Stomach (tissue), 4 donors: ENCODE data around the gene ZNF775.

Experiments used
- POLR2A ChIP-seq, 4 donors: fragments of 450-650 bp; IDR thresholded peaks; one replicate each; pipeline ENCODE4 v1.6.1; 2016; ENCODE audit warnings: antibody characterized with exemption in 4 of 4, control low read depth in 2 of 4, mild to moderate bottlenecking in 1 of 4, moderate library complexity in 1 of 4
- POLR2AphosphoS5 ChIP-seq, 3 donors: sonication (generic); formaldehyde crosslinking; IDR thresholded peaks; one replicate each; pipeline ENCODE4 v1.6.1; 2016; ENCODE audit warnings: antibody characterized with exemption in 3 of 3
- TF ChIP-seq, protein P1 (sequence below), 7 experiments: fragments of 450-650 bp in 4 of 7; fragments of 200-600 bp in 3 of 7; sonication (generic) in 3 of 7; IDR thresholded peaks; one replicate each; pipeline ENCODE4 v1.5.1; 2016 to 2019; ENCODE audit warnings: antibody characterized with exemption in 7 of 7, control low read depth in 2 of 7, mild to moderate bottlenecking in 1 of 7

DNA sequence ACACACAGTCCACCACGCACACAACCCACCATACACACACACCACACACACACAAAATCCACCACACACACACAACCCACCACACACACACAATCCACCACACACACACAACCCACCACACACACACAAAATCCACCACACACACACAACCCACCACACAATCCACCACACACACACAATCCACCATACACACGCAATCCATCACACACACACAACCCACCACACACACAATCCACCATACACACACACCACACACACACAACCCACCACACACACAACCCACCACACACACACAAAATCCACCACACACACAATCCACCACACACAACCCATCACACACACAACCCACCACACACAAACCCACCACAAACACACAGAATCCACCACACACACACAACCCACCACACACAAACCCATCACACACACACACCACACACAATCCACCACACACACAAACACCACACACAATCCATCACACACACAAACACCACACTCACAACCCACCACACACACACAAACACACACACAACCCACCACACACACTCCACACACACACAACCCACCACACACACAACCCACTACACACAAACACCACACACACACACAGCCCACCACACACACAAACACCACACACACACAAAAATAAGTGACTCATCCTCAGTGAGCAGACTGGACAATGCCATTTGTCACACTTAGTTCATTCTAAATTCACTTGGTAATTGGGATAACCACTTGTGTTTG is 19.3 kb upstream of the ZNF775 start:
- TF ChIP-seq POLR2AphosphoS5 (IDR thresholded peaks at IDR 0.05) (no peak), POLR2A (IDR thresholded peaks at IDR 0.05) (no peak)
- TF ChIP-seq, protein P1, sequence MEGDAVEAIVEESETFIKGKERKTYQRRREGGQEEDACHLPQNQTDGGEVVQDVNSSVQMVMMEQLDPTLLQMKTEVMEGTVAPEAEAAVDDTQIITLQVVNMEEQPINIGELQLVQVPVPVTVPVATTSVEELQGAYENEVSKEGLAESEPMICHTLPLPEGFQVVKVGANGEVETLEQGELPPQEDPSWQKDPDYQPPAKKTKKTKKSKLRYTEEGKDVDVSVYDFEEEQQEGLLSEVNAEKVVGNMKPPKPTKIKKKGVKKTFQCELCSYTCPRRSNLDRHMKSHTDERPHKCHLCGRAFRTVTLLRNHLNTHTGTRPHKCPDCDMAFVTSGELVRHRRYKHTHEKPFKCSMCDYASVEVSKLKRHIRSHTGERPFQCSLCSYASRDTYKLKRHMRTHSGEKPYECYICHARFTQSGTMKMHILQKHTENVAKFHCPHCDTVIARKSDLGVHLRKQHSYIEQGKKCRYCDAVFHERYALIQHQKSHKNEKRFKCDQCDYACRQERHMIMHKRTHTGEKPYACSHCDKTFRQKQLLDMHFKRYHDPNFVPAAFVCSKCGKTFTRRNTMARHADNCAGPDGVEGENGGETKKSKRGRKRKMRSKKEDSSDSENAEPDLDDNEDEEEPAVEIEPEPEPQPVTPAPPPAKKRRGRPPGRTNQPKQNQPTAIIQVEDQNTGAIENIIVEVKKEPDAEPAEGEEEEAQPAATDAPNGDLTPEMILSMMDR (IDR thresholded peaks at IDR 0.05) = no peak
